ENCODE results near the gene F2R.
"Not testable (repeated sequence)": the region's sequence is repeated elsewhere in the genome, so short reads cannot be mapped to it uniquely, and the experiment has no call there.

Gene F2R

DNA sequence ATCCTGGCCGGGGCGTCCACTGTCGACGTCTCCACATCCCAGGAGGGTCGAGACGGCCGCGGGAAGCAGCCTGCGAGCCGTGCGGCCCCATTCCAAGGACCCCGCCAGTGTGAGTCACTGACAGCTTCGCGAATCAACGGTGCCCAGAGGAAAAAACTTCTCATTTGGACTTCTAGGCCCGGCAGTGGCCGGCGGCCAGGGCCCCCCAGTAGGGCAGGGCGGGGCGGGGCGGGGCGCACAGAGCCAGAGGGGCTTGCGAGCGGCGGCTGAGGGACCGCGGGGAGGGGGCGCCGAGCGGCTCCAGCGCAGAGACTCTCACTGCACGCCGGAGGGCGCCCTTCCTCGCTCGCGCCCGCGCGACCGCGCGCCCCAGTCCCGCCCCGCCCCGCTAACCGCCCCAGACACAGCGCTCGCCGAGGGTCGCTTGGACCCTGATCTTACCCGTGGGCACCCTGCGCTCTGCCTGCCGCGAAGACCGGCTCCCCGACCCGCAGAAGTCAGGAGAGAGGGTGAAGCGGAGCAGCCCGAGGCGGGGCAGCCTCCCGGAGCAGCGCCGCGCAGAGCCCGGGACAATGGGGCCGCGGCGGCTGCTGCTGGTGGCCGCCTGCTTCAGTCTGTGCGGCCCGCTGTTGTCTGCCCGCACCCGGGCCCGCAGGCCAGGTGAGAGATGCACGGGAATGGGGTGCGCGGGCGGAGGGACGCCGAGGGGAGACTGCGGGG, at the start of gene F2R:
Gene F2R, plus strand, starts transcription at position 391 of the 720 bp plus-strand sequence. Its CDS starts 182 bp downstream, at position 573.
- no peak for DNase-seq

DNA sequence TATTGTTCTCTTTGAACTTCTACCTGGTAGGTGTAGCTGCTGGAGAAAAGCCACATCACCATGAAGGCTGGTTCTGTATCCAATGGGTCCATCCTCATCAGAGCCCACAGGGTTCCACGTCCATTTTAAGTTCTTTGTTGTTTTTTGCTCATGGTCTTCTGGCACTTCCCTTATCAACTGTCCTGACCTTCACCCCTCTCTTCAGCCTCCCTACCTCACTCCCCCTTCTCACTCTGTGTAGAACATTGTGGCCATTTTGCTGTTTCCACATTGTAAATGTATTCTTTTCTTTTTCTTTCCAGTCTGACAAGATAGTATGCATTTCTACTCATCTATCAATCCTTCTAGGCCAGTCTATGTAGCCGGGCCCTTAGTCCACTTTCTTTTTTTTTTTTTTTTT, 48.4 kb upstream of the F2R start:
- no peak for DNase-seq

DNA sequence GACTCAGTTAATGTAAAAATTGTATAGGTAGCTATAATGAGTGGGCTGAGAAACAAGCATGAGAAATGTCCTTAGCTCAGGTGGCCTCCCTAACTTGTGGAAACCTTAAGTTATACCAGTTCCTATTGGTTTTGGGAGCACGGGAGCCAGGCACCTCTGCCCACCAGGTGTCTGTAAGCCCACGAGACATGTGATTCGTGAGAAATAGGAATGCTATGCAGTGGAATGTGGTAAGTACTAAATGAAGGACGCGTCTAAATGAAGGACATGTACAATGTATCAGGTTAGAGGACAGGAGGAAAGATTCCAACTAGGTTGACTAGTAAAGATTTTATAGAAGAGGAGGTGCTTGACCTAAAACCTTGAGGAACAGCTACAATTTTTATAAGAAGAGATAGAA, 46.7 kb upstream of the F2R start:
- no peak for DNase-seq

DNA sequence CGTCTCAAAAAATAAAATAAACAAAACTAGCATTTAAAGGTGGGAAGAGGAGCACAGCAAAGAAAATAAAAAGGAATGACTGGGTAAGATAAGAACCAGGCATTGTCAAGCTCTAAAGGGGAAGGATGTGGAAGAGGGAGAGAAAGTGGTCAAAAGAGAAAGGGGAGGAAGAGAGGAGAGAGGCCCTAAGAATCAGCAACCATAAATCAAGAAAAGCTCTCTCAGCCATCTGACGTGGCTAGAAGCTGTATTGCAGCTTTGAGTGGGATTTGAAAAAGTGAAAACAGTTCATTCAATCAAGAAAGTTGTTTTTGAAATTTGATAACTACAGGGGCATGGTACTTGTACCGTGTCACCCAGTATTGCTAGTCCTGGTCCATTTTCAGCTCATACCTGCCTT, 45.4 kb upstream of the F2R start:
- DNase-seq = no peak

DNA sequence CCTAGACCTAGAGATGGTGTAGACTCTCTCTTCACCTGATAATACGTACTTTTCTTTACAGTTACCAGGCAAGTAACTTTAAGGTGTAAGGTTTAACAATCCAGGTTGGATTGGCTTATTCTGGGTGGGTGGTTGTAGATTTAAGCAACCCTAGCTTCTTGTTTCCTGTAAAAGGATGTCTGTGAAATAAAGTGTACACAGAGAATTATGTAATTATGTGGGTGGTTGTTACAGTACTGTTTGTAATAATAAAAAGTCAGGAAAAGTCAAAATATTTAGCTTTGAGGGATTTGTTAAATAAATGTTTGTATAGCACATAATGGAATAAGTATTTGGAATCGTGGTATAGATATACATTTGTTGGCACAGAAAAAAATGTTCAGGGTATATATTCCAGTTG, 43.7 kb upstream of the F2R start:
- DNase-seq = no peak

DNA sequence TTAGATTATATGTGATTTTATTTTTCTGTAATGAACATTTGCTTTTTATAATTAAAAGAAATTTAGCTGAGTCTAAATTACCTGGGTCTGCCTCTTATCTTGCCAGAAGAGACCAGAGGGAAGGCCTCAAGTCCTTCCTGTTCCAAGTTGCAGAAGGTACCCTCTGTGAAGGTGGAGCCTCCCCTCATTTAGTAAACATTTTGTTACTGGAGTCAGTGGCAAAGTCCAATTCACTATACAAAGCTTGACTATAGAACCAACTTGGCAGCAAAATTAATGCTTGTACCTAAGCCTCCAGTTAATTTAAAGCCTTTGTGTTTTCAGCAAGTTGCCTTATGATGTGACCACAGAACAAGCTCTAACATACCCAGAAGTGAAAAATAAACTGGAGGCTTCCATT, 42.8 kb upstream of the F2R start:
- no peak for DNase-seq

DNA sequence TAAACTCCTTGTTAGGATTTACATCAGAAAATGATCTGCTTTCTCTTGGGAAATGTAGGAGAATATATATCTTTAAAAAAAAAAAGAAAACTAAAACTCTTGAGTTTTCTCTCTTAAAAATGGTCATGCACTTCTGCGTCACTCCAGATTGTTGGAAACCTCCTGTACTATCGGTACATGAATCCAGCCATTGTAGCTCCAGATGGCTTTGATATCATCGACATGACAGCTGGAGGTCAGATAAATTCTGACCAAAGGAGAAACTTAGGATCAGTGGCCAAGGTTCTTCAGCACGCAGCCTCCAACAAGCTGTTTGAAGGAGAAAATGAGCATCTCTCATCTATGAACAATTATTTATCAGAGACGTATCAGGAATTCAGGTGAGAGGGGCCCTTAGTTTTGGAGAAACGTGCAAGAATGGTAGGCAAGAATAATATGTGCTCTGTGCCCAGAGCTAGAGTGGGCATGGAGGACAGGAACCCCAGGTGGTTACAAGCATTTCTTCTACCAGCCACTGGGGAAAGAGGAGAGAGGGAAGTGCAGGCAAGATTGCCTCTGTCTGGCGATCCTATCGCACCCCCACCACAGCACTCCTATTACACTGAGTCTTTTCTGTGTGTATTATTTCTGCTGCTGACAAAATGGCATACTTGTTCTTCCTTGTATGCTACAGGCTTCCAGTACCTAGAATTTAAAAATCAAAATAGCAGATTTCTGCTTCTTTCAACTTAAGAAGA, 41.4 kb upstream of the F2R start:
- DNase-seq = no peak

DNA sequence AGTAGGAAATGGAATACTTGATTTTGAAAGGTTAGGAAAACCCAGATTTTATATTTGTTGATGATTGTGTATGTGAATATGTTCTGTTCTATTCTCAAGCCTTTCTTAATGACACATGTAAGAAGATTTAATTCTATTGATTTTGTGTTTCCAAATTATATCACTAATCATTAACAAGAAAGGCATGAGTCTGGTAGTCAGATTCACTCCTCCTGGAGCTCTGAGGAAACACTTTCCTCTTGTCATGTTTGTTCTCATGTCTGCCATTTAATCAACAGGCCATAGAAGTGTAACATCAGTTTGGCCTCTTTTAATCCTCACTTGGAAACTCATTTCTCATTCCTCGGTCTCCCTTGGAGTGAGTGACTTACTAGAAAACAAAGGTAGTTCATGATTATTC, 40.6 kb upstream of the F2R start:
- DNase-seq = no peak

DNA sequence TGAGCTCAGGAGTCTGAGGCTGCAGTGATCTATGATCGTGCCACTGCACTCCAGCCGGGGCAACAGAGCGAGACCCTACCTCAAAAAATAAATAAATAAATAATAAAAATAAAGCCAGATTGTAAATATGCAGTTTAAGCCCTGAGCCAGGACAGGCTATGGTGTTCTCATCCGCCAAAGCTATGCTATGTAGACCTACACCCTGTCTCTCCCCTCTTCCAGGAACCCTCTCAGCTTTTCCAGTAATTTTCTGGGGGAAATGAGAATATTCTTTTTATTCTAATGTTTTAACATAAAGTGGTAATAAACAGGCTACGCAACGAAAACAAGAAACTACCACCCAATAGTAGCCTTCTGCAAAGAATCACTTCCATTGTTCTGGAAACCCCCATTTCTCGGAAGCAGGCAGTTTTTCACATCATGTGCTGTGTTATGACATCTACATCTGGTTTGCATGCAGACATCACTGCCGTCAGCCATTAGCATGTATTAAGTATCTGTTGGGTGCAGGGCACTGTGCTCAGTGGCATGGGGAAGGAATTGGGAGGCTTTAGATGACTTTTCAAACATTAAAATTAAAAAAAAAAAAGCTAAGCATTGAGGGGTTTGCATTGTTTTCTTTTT, 38.0 kb upstream of the F2R start:
- DNase-seq = no peak

DNA sequence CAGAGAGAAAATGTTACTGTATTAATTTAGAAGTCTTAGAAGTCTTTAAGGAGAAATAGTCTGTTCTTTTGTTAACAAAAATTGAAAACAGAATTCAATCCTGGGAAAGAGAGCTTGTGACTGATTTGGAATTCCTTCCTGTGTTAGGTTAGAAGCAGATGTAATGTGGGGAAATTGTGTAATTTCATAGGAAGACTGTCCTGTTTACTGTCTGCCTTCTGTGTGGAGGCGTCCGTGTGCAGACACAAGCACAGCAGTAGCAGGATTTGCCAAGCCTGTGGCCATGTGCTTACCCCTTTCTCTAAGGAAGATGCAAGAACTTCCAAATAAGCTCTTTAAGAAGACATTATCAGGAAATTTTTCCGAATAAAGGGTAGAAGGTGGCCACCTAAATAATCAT, 36.7 kb upstream of the F2R start:
- DNase-seq = no peak

DNA sequence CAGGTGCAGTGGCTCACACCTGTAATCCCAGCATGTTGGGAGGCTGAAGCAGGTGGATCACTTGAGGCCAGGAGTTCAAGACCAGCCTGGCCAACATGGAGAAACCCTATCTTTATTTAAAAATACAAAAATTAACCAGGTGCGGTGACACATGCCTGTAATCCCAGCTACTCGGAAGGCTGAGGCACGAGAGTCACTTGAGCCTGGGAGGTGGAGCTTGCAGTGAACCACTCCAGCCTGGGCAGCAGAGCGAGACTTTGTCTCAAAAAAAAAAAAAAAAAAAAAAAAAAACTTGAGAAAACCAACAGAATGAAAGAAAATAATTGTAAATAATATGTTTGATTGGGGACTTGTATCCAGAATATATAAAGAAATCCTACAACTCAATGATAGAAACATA, 35.1 kb upstream of the F2R start:
- not testable (repeated sequence) for DNase-seq

DNA sequence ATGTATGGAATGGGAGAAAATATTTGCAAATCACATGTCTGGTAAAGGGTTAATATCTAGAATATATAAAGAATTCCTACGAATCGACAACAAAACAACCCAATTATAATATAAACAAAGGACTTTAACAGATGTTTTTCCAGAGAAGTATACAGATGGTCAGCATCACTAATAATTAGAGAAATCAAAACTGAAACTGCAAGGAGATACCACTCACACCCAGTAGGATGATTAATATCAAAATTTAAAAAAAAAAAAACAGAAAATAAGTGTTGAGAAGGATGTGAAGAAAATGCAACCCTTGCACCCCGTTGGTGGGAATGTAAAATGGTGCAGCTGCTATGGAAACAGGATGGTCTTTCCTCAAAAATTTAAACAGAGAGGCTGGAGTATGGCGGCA, 34.6 kb upstream of the F2R start:
- DNase-seq = no peak

DNA sequence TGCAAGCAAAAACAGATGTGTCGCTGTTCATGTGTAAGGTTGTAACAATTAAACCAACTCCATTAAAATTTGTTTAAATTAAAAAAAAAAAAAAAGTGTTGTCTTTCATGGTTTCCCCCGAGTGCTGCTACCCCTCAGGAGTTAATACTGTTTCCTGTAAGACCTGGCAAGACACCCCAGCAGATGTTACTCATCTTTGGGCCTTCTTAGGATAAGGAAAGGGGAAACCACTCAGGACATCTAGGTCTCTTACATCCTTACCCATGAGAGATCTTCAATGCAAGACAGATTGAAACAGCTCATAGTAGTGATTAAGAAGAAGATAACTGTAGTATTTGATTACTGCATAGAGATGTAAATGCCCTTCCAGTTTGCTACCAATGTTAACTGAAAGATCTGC, 33.5 kb upstream of the F2R start:
- no peak for DNase-seq

DNA sequence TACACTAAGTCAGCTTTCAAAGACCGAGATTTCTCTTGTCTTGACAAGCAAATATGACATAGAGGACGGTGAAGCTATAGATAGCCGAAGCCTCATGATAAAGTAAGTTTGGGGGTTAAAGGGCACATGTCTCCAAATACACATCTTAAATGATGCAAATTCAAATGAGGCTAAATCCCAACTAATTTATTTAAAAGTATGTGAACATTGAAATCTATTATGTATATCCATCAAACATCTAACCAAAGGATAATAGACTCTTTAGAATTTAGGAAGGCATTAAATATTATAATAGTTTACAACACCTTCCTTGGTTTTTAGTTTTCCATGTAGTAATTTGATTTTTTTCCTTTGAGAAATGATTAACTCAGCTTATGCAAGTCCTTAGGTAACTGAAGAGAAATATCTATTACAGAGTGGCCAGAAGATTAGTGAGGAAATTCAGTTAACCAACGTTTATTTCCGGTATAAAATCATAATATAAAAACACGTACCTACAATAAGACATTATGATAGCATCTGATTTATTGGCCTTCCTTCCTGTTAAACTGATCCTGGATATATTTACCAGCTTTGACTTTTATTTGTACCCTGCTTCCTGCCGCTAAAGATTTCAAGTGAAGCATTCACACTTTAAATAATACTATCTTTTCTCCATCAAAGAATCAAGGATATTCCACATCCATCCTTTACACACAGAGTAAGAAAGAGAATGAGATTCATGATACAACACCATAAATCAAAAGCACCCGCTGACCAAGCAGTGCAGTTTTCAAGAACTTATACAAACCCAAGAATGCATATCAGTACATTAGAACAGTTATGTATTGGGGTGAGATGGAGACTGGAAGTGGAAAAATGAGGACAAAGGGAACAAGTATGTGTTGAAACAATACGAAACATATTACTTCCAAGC, 31.9 kb upstream of the F2R start:
- no peak for DNase-seq

DNA sequence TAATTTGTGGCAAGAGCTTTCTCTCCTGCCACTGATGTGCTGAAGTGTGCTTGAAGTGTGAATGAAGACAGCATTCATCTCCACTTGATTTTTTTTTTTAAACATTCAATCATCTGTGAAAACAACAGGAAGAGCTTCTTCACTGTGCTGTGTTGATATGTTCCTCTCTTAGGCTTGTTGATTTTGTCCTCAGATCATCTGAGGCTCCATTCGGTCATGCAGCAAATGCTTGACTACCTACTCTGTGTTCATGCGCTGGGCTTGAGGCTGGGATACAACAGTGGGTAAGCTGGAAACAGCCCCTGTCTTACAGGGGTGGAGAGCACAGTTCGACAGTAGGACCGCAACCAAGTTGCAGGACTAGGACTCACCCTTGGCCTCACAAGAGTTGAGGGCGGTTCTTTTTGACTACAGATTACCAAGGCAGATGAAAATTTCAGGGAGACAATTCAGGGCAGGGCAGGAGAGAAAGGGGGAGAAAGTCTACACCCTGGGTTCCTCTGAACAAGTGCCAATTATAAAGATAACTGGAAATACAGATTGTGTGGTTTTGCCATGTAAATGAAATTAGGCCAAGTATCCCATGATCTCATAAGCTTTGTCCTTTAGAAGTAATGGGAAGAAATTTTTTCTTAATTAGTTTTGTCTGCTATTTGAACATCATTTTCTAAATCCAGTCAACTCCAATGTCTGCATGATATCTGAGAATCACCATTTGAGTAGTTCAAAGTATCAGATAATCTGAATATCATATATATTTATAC, 31.0 kb upstream of the F2R start:
- no peak for DNase-seq

DNA sequence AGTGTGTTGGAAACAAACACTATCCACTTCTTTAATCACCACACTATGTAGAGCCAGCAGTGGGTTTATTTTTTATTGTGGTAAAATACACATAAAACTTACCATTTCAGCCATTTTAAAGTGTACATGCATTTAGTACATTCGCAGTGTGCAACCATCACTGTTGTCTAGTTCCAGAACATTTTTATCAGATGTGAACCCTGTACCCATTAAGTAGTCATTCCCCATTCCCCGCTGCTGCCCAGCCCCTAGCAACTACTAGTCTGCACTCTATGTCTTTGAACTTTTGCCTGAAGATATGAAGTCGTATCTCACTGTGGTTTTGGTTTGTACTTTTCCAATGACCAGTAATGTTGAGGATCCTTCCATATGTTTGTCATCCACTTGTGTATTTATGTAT, 30.2 kb upstream of the F2R start:
- no peak for DNase-seq

DNA sequence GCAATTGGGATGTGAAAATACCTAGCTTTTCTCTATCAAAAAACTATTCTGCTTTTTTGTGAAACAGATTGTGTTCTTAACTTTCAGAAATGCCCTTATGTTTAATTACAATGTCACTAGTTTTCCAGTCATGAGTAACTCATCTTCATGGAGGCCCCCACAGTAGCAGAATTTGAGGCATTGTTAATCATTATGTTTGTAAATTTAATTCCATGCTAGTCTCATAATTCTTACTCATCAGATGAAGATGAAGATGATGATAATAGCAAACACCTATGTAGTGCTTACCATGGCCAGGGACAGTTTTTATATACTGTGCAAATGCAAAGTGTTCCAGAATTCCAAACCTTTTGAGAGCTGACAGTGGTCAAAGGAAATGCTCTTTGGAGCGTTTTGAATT, 27.7 kb upstream of the F2R start:
- DNase-seq = no peak

DNA sequence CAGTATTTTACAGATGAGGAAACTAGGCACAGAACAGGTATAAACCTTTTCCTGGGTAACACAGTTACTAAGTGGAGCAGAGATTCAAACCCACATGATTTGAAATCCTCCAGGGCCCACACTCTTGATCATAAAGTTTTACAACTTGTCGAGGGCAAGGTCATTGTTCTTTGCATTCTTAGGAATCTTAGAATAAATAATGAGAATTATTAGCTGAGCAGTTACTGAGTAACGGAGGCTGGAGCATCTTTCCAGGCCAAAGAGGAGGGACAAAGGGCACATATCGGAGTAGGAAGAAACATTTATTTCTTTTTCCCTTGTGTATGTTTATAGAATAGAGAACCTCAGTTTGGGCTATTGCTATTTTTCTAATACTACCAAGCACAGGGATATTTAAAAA, 27.1 kb upstream of the F2R start:
- no peak for DNase-seq

DNA sequence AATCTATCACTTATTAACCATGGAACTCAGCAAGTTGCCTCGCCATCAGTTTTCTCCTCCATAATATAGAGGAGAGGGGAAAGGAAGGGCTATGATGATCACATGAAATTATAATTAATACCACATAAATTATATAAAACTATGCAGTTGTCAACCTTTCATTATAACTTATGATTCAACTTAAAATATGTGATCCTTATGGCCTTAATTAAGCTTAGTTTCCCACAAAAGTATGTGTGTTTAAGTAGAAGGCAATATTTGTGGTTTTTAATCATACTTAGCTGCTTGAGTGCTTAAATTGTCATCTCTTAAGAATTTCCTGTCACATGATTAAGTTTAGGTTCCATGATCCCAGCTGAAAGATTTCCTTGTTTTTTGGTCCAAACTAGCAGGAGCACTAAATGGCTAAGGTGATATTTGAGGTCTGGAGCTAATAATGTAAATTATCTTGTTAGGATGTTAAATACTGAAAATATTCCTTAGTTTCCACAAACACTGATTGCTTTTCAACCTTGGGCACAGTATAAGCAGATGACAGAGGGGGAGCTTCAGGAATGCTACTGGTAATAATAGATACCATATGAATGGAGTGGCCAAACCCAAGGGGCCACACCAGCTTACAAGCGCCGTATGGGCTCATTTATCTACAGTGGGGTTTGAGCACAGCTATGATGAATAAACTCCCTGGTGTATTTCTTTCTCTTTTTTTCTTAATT, 26.4 kb upstream of the F2R start:
- DNase-seq = no peak

DNA sequence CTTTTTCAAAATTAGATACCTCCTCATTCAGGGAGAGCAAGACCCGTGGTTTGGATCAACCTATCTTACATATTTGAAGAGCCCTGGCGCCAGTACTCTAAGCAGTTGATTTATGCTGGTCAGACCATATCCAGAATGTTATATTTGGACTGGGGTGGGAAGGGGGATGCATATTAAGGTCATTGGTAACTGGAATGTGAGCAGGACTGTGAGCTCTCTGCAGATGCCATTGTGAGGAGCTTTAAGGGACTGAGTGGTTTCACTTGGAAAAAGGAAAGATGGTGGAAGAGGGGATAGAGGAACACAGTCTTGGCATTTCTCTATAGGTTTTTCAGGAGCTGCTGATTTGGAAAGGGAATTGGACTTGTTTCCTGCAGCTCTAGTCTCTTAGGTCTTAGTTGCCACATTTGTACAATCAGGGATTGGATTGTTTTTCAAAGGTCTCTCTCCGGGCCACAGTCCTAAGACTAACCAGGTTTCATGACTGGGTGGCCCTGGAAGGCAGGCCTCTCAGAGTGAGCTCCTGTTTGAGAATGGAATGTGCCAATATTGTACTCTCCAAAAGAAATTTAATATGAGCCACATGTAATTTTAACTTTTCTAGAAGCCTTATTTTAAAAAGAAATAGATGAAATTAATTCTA, 25.8 kb upstream of the F2R start:
- no peak for DNase-seq

Data from NCI-H2029 (cell line).